Activated naive CD4-positive, alpha-beta T cell treated with anti-CD3 and anti-CD28 coated beads, Interleukin-2, amount 10 ng/mL, durations not matched to agents 7 days and 5 days (primary cell): Measurements from ENCODE around the gene BLOC1S3.
"Not testable (repeated sequence)": the region's sequence is repeated elsewhere in the genome, so short reads cannot be mapped to it uniquely, and the experiment has no call there.

Experiments
- CTCF ChIA-PET: fragments of 350-600 bp; sonication (Branson Sonifier 250); formaldehyde crosslinking; loops from one replicate; lab custom pipeline; 2021; ENCODE audit warnings: antibody characterized with exemption; lab: Charles Lee
- DNase-seq: peaks from one replicate; pipeline ENCODE4 v3.0.0-alpha.2; 2020
- H3K27ac Mint-ChIP-seq: one replicate; pipeline ENCODE4 v1.8.0; 2021; ENCODE audit warnings: mild to moderate bottlenecking, moderate library complexity, mixed read lengths
- H3K27me3 Mint-ChIP-seq: one replicate; pipeline ENCODE4 v1.8.0; 2021; ENCODE audit warnings: mild to moderate bottlenecking, mixed read lengths
- H3K36me3 Mint-ChIP-seq: one replicate; pipeline ENCODE4 v1.8.0; 2021; ENCODE audit warnings: mixed read lengths
- H3K4me1 Mint-ChIP-seq: one replicate; pipeline ENCODE4 v1.8.0; 2021; ENCODE audit warnings: mixed read lengths
- H3K4me3 Mint-ChIP-seq: one replicate; pipeline ENCODE4 v1.8.0; 2021; ENCODE audit warnings: mild to moderate bottlenecking, moderate library complexity, mixed read lengths
- H3K9me3 Mint-ChIP-seq: one replicate; pipeline ENCODE4 v1.8.0; 2021; ENCODE audit warnings: mixed read lengths

Gene BLOC1S3

DNA sequence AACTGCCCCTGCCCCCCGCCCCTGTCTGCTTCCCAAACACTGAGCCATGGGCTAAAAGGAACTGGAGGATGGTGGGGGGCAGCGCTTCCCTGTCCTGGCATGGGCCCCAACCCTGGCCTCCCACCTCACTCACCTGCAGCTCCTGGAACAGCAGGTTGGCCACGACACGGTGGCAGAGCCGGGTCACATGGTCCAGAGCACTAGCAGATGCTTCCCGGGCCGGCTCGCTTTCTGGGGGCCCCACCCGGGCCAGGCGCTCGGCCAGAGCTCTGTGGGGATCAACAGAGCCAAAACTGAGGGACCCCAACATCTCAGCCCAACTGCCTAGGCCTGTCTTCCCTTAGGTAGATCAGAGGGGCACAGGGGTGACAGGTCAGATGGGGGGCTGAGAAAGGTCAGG lies 46.1 kb downstream of the BLOC1S3 start:
- Mint-ChIP-seq H3K4me3 (no peak overlapping the region), H3K9me3 (no peaks in the 10 kb centered on the region), H3K27me3 (peaks cover 37% of the 10 kb centered on the region), H3K4me1 (no peaks in the 10 kb centered on the region), H3K36me3 (no peaks in the 10 kb centered on the region), H3K27ac (no peak overlapping the region)
- no peak for DNase-seq
- CTCF ChIA-PET = no interaction called here

GRCh38 chr19:45229056-45229455 lies 50.5 kb downstream of the BLOC1S3 start:
- H3K4me3 Mint-ChIP-seq, CTCF ChIA-PET, DNase-seq, H3K9me3 Mint-ChIP-seq, H3K4me1 Mint-ChIP-seq, H3K36me3 Mint-ChIP-seq, H3K27ac Mint-ChIP-seq: not testable (repeated sequence)
- peaks cover 31% of the 10 kb centered on the region for H3K27me3 Mint-ChIP-seq
